Measurements from ENCODE around the gene TTPAL.
"Not testable (repeated sequence)": the region's sequence is repeated elsewhere in the genome, so short reads cannot be mapped to it uniquely, and the experiment has no call there.

DNA sequence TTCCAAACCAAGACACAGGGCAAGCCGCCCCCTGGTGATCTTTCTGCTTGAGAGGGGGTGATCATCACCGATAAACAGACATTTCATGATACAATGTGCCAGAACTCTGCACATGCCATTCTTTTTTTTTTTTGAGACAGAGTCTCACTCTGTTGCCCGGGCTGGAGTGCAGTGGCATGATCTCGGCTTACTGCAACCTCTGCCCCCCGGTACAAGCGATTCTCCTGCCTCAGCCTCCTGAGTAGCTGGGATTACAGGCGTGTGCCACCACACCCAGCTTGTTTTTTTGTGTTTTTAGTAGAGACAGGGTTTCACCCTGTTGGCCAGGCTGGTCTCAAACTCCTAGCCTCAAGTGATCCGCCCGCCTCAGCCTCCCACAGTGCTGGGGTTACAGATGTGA is 3.4 kb upstream of the TTPAL start:
- TF ChIP-seq POLR2A (IDR thresholded peaks at IDR 0.05; ENCODE audit: low read length); GATA1 (IDR thresholded peaks at IDR 0.05; ENCODE audit: low read depth, low read length): not testable (repeated sequence)

All from erythroblast (primary cell).